ENCODE data around the gene EVC2. TPM values are rescaled to one million over a fixed set of nuclear protein-coding genes. Genes with fewer than 3 reads are reported as not detected.

Gene EVC2
- total RNA-seq, 4 donors from 2014 or later, result 15.7 to 24.5 (median 17.2) TPM

DNA sequence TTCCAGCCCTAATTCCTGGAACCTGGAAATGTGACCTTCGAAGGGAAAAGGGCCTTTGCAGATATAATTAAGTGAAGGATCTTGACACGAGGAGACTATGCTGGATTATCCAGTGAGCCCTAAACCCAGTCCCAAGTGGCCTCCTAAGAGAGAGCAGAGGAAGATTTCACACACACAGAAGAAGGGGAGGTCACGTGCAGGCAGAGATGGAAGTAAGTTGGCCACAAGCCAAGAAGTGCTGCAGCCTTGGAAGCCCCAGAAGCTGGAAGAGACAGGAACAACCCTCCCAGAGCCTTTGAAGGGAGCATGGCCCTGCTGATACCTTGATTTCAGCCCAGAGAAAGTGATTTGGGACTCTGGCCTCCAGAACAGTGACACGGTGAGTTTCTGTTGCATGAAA lies 51.9 kb downstream of the EVC2 start:
- DNase-seq, result no peak
- Histone ChIP-seq H3K27me3 (no peaks in the 10 kb centered on the region), H3K4me3 (replicated peaks in 1 of 3) (no peak overlapping the region), H3K36me3 (peaks cover 7 to 15% of the 10 kb centered on the region in 2 donors), H3K9me3 (no peaks in the 10 kb centered on the region), H3K4me1 (no peaks in the 10 kb centered on the region), H3K27ac (no peak overlapping the region)
- 76 to 81% methylated on average over 3 to 4 of the region's 4 CpGs for WGBS, 2 donors
- intact Hi-C loops (cut with DNase I), result no loop called here
- TF ChIP-seq POLR2A (IDR thresholded peaks at IDR 0.05), result no peak
- TF ChIP-seq, protein P1, sequence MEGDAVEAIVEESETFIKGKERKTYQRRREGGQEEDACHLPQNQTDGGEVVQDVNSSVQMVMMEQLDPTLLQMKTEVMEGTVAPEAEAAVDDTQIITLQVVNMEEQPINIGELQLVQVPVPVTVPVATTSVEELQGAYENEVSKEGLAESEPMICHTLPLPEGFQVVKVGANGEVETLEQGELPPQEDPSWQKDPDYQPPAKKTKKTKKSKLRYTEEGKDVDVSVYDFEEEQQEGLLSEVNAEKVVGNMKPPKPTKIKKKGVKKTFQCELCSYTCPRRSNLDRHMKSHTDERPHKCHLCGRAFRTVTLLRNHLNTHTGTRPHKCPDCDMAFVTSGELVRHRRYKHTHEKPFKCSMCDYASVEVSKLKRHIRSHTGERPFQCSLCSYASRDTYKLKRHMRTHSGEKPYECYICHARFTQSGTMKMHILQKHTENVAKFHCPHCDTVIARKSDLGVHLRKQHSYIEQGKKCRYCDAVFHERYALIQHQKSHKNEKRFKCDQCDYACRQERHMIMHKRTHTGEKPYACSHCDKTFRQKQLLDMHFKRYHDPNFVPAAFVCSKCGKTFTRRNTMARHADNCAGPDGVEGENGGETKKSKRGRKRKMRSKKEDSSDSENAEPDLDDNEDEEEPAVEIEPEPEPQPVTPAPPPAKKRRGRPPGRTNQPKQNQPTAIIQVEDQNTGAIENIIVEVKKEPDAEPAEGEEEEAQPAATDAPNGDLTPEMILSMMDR (IDR thresholded peaks at IDR 0.05), result no peak

DNA sequence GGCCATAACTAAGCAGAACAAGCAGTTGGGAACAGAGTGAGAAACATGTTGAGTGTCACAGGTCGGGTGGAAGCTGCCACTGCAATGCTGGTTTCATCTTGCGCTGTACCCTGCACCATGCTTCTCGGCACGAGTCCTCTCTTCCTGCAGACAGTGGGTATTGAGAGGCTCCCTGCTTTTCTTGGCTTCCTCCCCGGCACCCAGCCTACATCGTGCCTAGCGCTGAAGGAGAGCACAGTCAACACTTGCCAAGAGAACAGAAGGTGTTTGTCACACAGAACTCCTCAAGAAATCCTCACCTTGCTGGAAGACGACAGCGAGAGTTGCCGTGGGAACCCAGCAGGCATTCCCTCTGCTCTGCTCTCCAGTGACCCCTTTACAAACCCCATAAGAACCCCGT lies 53.6 kb downstream of the EVC2 start:
- no peak for DNase-seq
- intact Hi-C loops (cut with DNase I), result no loop called here
- TF ChIP-seq, protein P1 (IDR thresholded peaks at IDR 0.05), result no peak
- no peak for TF ChIP-seq POLR2A (IDR thresholded peaks at IDR 0.05)
- Histone ChIP-seq H3K9me3 (no peaks in the 10 kb centered on the region), H3K36me3 (peaks cover 7 to 11% of the 10 kb centered on the region in 2 donors), H3K4me3 (replicated peaks in 1 of 3) (no peak overlapping the region), H3K27ac (no peak overlapping the region), H3K4me1 (no peaks in the 10 kb centered on the region), H3K27me3 (no peaks in the 10 kb centered on the region)
- WGBS, 2 donors, result 85 to 89% methylated on average over 11 of the region's 11 CpGs

DNA sequence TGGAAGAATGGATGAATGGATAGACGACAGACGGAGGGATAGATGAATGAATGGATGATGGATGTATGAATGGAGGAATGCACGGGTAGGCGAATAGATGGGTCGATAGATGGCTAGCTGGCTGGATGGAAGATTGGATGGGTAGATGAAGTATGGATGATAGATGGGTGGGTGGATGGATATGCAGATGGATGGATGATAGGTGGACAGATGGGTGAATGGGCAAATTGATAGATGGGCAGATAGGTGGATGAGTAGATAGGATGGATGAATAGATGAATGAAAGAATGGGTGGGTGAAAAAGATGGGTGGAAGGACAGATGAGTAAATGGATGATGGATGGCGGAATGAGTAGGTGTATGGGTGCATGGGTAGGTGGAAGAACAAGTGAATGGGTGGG lies 57.3 kb downstream of the EVC2 start:
- Histone ChIP-seq H3K27ac (no peak overlapping the region), H3K36me3 (peaks cover 7 to 11% of the 10 kb centered on the region in 2 donors), H3K9me3 (no peaks in the 10 kb centered on the region), H3K27me3 (no peaks in the 10 kb centered on the region), H3K4me3 (replicated peaks in 1 of 3) (no peak overlapping the region), H3K4me1 (no peaks in the 10 kb centered on the region)
- intact Hi-C loops (cut with DNase I), result no loop called here
- 94 to 97% methylated on average over 6 of the region's 6 CpGs for WGBS, 2 donors
- no peak for TF ChIP-seq POLR2A (IDR thresholded peaks at IDR 0.05)
- TF ChIP-seq, protein P1 (IDR thresholded peaks at IDR 0.05), result no peak
- DNase-seq, result no peak

DNA sequence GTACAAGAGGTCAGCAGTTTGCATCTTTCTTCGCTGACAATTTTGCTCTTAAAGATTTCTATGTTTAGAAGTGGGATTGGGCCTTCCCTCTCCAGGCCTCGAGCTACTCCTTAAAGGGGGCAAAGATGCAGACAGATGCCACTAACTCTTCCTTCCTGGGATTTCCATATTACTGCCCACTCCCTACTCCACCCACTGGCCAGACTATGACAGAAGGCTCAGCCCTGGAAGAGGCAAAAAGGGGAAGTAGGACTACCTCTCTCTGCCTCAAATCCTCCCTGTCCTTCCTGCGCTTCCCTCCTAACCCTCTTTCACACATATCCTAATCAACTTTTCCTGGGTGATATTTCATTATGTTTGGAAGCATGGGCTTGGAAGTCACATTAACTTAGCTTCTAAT lies 58.3 kb downstream of the EVC2 start:
- Histone ChIP-seq H3K9me3 (no peaks in the 10 kb centered on the region), H3K27me3 (no peaks in the 10 kb centered on the region), H3K4me3 (replicated peaks in 1 of 3) (no peak overlapping the region), H3K27ac (no peak overlapping the region), H3K36me3 (peaks cover 7 to 11% of the 10 kb centered on the region in 2 donors), H3K4me1 (no peaks in the 10 kb centered on the region)
- intact Hi-C loops (cut with DNase I), result no loop called here
- DNase-seq, result no peak
- 93 to 95% methylated on average over 3 of the region's 3 CpGs for WGBS, 2 donors
- TF ChIP-seq POLR2A (IDR thresholded peaks at IDR 0.05), result no peak

DNA sequence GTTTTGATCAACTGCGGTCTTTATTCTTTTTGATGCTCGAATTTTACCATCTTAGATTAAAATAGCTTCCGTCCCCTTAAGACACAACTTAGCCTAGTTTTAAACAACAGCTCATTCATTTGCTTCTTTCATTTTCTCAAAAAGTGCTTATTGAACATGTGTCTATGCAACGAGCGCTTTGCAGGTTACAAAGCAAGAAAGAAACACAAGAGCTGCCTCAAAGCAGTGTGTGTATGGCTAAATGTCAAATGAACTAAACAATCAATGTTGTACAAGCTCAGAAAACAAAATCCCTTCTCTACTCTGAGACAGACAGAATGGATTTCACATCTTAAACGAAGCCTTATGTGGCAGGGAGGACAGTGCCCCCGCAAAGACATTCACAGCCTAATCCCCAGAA lies 61.0 kb downstream of the EVC2 start:
- Histone ChIP-seq H3K9me3 (no peaks in the 10 kb centered on the region), H3K4me1 (no peaks in the 10 kb centered on the region), H3K27me3 (no peaks in the 10 kb centered on the region), H3K36me3 (peaks cover 2 to 6% of the 10 kb centered on the region in 2 donors), H3K4me3 (replicated peaks in 1 of 3) (no peak overlapping the region), H3K27ac (no peak overlapping the region)
- intact Hi-C loops (cut with DNase I), result no loop called here
- 86 to 87% methylated on average over 7 of the region's 7 CpGs for WGBS, 2 donors
- no peak for TF ChIP-seq POLR2A (IDR thresholded peaks at IDR 0.05)
- TF ChIP-seq, protein P1 (IDR thresholded peaks at IDR 0.05), result no peak
- DNase-seq, result no peak

DNA sequence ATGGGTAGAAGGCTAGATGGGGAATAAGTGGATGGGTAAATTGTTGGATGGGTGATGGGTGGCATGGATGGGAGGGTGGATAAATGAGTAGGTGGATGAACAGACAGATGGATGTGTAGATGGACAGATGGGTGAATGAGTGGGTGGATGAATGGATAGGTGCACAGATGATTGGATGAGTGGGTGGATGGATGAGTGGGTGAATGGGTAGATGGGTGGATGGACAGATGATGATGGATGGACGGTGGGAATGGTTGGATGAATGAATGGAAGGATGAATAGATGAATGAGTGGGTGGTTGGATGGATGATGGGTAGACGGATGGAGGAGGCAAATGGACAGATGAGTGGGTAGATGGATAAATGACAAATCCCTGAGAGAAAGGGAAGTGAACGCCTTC lies 68.3 kb downstream of the EVC2 start:
- intact Hi-C loops (cut with DNase I), result no loop called here
- H3K4me3 ChIP-seq (replicated peaks in 1 of 3), result no peak overlapping the region
- no peaks in the 10 kb centered on the region for H3K4me1 ChIP-seq
- no peaks in the 10 kb centered on the region for H3K27me3 ChIP-seq
- TF ChIP-seq, protein P1 (IDR thresholded peaks at IDR 0.05), result no peak
- TF ChIP-seq POLR2A (IDR thresholded peaks at IDR 0.05), result no peak
- WGBS, 2 donors, result 66 to 75% methylated on average over 3 of the region's 3 CpGs
- peaks cover 12 to 15% of the 10 kb centered on the region in 2 donors for H3K36me3 ChIP-seq
- no peak for DNase-seq
- no peaks in the 10 kb centered on the region for H3K9me3 ChIP-seq
- H3K27ac ChIP-seq, result no peak overlapping the region
